ENCODE results near the gene PPP2R5E.
"Not testable (repeated sequence)": the region's sequence is repeated elsewhere in the genome, so short reads cannot be mapped to it uniquely, and the experiment has no call there.

Gene PPP2R5E

GRCh38 chr14:63522511-63522910 is 20.7 kb downstream of the PPP2R5E start:
- DNase-seq (ENCODE audit: low read depth, low spot score): not testable (repeated sequence)

- DNase-seq (ENCODE audit: low read depth, low spot score): no peak
These were observed 25.8 kb downstream of the PPP2R5E start for GRCh38 chr14:63517354-63517753.

DNA sequence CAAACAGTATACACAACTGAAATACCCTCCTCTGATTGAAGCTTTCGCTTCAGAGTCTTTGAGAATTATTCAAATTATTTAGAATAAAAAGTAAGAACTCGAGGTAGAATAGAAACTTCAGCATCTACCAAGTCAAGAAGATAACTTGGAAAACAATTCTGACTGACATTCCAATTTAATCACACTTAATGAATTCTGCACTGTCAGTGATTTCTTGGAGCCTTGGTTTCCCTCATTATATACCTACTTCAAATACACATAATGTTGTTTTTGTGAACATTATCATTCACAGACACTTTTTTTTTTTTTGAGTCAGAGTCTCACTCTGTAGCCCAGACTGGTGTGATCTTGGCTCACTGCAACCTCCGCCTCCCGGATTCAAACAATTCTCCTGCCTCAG is 27.9 kb downstream of the PPP2R5E start:
- DNase-seq (ENCODE audit: low read depth, low spot score): no peak

DNA sequence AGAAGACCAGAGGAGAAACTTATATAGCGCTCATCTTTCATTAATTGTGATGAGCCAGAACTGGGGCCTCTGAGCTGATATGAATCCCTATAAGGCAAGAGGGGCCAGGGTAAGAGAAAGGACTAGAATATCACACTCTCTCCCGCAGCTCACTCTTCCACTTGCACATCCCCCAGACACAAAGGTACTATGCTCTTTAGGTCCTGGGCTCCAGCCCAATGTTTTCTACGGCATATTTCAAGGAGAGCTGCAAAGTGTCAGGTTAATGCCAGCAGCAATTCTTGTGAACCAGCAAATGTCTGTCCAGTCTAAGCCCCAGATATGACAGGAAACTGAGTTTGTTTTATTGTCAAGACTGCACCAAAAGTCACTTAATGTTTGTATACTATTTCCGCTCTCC is 29.4 kb downstream of the PPP2R5E start:
- no peak for DNase-seq (ENCODE audit: low read depth, low spot score)

DNA sequence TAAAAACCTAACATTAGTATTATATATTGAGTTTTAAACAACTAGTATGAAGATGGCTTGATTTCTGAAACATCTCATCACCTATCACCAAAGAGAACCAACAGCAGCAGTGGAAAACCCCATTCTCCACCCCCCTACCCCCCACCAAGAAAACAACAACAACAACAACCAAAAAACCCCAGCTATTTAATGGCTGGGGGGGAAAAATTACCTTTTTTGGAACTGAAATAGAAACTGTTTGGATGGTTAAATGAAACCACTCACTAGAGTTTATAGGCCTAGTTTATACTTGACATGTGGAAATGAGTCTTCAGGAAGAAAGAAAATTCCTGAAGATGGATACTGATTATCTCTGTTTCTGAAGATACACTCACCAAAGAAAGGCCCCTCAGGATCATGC is 30.3 kb downstream of the PPP2R5E start:
- no peak for DNase-seq (ENCODE audit: low read depth, low spot score)

- peak; percentile 27 for DNase-seq (ENCODE audit: low read depth, low spot score)
These were observed 32.6 kb downstream of the PPP2R5E start for GRCh38 chr14:63510538-63510937.

- DNase-seq (ENCODE audit: low read depth, low spot score): no peak
These were observed 35.1 kb downstream of the PPP2R5E start for GRCh38 chr14:63508033-63508432.

DNA sequence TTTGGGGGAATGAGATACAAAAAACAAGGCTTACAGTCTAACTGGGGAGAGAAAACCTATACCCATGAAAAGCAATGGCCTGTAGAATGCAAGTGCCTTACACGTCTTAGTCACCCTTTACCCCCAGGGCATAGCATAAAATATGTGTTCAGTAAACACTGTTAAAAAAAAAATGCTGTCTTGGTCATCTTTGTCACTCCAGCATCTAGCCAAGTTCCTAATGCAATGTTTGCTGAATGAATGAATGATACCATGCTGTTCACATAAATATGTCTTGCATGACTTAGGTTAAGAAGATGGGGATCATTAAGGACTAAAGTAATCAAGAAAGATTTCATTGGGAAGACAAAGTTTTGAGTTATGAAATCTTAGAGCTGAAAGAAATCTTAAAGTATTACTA is 38.5 kb downstream of the PPP2R5E start:
- DNase-seq (ENCODE audit: low read depth, low spot score): no peak

GRCh38 chr14:63501429-63501828 is 41.7 kb downstream of the PPP2R5E start:
- DNase-seq (ENCODE audit: low read depth, low spot score): no peak

- no peak for DNase-seq (ENCODE audit: low read depth, low spot score)
These were observed 43.4 kb downstream of the PPP2R5E start for GRCh38 chr14:63499701-63500250.

GRCh38 chr14:63496837-63497400 is 46.3 kb downstream of the PPP2R5E start:
- no peak for DNase-seq (ENCODE audit: low read depth, low spot score)

DNA sequence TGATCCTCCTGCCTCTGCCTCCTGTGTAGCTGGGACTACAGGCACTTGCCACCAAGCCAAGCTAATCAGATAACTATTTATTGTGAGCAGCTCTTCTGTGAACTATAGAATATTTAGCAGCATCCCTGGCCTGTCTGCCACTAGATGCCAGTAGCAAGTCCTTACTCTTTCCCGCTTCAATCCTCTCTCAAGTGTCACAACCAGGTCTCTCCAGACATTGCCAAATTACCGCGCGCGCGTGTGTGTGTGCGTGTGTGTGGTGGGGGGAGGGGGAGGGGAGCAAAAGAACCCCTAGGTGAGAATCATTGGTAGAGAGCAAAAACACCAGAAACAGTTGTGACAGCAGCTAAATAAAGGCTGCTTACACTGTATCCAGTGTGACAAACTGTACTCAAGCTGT is 49.9 kb downstream of the PPP2R5E start:
- peak; percentile 36 for DNase-seq (ENCODE audit: low read depth, low spot score)

GRCh38 chr14:63492391-63492790 is 50.8 kb downstream of the PPP2R5E start:
- peak; percentile 57 for DNase-seq (ENCODE audit: low read depth, low spot score)

DNA sequence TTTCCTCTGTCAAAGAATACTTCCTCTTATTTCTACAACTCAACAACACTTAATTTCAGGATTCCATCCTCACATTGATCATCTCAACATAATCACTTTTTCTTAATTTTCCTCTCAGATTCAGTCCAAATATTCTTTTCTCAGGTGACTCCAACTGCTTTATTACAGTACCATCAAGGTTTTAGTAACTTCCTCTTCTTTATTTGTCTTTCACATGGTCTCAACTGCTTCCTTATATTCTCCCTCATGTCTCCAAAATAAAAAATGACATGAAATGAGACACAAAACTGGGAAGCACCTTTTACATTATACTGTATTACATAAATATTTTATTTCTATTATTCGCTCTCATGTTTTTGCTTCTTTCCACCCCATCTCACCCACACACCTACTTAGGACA is 55.5 kb downstream of the PPP2R5E start:
- no peak for DNase-seq (ENCODE audit: low read depth, low spot score)

- no peak for DNase-seq (ENCODE audit: low read depth, low spot score)
These were observed 56.4 kb downstream of the PPP2R5E start for GRCh38 chr14:63486738-63487137.

- no peak for DNase-seq (ENCODE audit: low read depth, low spot score)
These were observed 59.9 kb downstream of the PPP2R5E start for GRCh38 chr14:63483315-63483714.

- no peak for DNase-seq (ENCODE audit: low read depth, low spot score)
These were observed 62.6 kb downstream of the PPP2R5E start for GRCh38 chr14:63480599-63480998.

- no peak for DNase-seq (ENCODE audit: low read depth, low spot score)
These were observed 64.7 kb downstream of the PPP2R5E start for GRCh38 chr14:63478437-63478852.

DNA sequence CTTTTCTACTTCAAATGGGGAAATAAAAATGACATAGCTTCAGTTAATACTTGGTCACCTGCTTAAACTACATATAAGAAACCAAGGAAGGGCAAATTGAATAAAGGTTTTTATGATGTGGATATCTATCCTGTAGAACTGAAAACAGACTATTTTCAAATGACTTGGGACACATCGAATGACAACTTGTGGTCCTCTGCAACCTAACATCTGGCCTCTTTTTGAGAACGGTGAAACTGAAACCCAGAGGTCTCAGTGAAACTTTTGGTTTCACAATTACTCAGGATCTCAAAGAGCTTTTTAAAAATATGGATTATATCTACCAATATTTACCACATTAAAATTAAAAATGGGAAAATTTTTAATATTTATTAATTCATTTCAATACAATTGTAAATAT is 65.2 kb downstream of the PPP2R5E start:
- DNase-seq (ENCODE audit: low read depth, low spot score): no peak

DNA sequence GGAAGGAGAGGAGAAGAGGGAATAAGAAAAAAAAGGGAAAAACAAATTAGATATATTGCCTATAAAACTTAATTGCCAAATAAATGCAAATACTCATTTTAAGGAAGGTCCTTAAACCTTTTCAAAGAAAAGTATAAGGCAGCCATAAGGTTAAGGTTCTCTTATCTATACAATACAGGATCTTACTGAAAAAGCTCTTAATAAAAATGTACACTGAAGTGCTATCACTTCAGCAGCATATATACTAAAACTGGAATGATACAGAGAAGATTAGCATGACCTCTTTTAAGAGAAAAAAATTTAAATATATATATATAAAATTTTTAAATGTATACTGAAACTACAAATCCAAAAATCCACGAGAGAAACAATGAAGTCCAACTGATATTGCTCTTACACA is 65.6 kb downstream of the PPP2R5E start:
- DNase-seq (ENCODE audit: low read depth, low spot score): no peak

DNA sequence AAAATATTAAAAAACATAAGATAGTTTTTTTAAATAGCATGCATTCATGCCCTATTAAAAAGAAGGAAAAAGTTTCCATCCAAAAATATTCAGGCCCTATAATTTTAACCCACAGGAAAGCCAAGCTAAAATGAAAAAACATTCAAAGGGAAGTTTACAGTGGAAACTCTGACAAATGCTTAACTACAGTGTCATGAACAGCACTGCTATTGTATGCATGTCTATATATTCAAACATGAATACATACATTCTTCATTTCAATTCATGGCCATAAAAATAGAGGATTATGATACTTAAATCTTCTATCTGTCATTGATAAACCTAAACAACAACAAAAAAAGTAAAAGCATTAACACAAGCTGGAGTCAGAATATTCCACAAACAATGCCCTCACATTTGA is 67.4 kb downstream of the PPP2R5E start:
- DNase-seq (ENCODE audit: low read depth, low spot score): no peak

DNA sequence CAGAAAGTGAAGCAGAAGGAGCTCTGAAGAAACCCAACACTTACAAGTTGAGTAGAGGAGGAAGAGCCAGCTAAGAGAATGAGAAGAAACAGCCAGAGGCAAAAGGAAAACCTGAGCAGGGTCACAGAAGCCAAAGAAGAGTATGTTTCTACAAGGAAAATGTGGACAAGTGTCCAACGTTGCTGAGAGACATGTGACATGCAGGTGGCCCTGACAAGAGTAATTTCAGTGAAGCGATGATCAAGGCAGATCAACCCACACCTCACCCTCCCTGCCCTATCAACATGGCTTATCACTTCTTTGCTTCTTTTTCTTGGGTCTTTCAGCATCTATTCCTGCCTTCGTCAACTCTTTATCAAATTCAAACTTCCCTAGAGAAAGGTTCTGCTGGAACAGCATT is 68.3 kb downstream of the PPP2R5E start:
- no peak for DNase-seq (ENCODE audit: low read depth, low spot score)

- no peak for DNase-seq (ENCODE audit: low read depth, low spot score)
These were observed 69.1 kb downstream of the PPP2R5E start for GRCh38 chr14:63474111-63474510.

Measured in astrocyte of the hippocampus (primary cell).